H9 (cell line): ENCODE data around the gene FGF9. TPM values are rescaled to one million over a fixed set of nuclear protein-coding genes. Genes with fewer than 3 reads are reported as not detected.

Source experiments
- DNase-seq: peaks from one replicate; pipeline ENCODE4 v3.0.0-alpha.2; 2017
- H2AFZ ChIP-seq: one replicate; pipeline ENCODE4 v1.6.1; 2013; ENCODE audit warnings: mild to moderate bottlenecking, low read length, control low read depth, moderate library complexity
- H2AK5ac ChIP-seq: 2 replicates; pipeline ENCODE4 v1.6.1; 2013; ENCODE audit warnings: low read length, control low read depth, mixed read lengths; ENCODE audit not compliant: insufficient read length
- H2BK120ac ChIP-seq: one replicate; pipeline ENCODE4 v1.6.1; 2013; ENCODE audit warnings: low read depth, mild to moderate bottlenecking, low read length, control low read depth, inconsistent platforms; ENCODE audit not compliant: poor library complexity, severe bottlenecking
- H2BK12ac ChIP-seq: 2 replicates; pipeline ENCODE4 v1.6.1; 2013; ENCODE audit warnings: low read length, control low read depth, mixed read lengths, low read depth; ENCODE audit not compliant: insufficient read length
- H2BK15ac ChIP-seq: 2 replicates; pipeline ENCODE4 v1.6.1; 2013; ENCODE audit warnings: low read depth, low read length, control low read depth
- H2BK20ac ChIP-seq: one replicate; pipeline ENCODE4 v1.6.1; 2013; ENCODE audit warnings: low read depth, mild to moderate bottlenecking, low read length, control low read depth, inconsistent platforms; ENCODE audit not compliant: poor library complexity, severe bottlenecking
- H2BK5ac ChIP-seq: 2 replicates; pipeline ENCODE4 v1.6.1; 2013; ENCODE audit warnings: low read length, control low read depth, mixed read lengths; ENCODE audit not compliant: insufficient read length
- H3K14ac ChIP-seq: 2 replicates; pipeline ENCODE4 v1.6.1; 2013; ENCODE audit warnings: low read length, control low read depth; ENCODE audit not compliant: insufficient read depth
- H3K18ac ChIP-seq: 2 replicates; pipeline ENCODE4 v1.6.1; 2013; ENCODE audit warnings: low read depth, mild to moderate bottlenecking, mixed read lengths, low read length, control low read depth; ENCODE audit not compliant: insufficient read length
- H3K23ac ChIP-seq: 2 replicates; pipeline ENCODE4 v1.6.1; 2013; ENCODE audit warnings: low read length, control low read depth, mixed read lengths, low read depth; ENCODE audit not compliant: insufficient read length
- H3K23me2 ChIP-seq: 2 replicates; pipeline ENCODE4 v1.6.1; 2013; ENCODE audit warnings: low read depth, mild to moderate bottlenecking, mixed read lengths, low read length, control low read depth; ENCODE audit not compliant: insufficient read length, poor library complexity, severe bottlenecking
- H3K27ac ChIP-seq: 2 replicates; pipeline ENCODE4 v1.5.1; 2013; ENCODE audit warnings: low read length, control low read depth, mixed read lengths, low read depth; ENCODE audit not compliant: insufficient read length
- H3K27me3 ChIP-seq: 2 replicates; pipeline ENCODE4 v1.6.1; 2013; ENCODE audit warnings: low read length, control low read depth, inconsistent platforms; ENCODE audit not compliant: insufficient read depth
- H3K4ac ChIP-seq: 2 replicates; pipeline ENCODE4 v1.6.1; 2013; ENCODE audit warnings: low read depth, mild to moderate bottlenecking, control low read depth, inconsistent platforms, low read length, moderate library complexity
- H3K4me1 ChIP-seq: 2 replicates; pipeline ENCODE4 v1.6.1; 2013; ENCODE audit warnings: low read length, control low read depth, inconsistent platforms; ENCODE audit not compliant: insufficient read depth
- H3K4me2 ChIP-seq: 2 replicates; pipeline ENCODE4 v1.6.1; 2013; ENCODE audit warnings: low read length, control low read depth, mixed read lengths; ENCODE audit not compliant: insufficient read length, insufficient read depth
- H3K56ac ChIP-seq: 2 replicates; pipeline ENCODE4 v1.6.1; 2013; ENCODE audit warnings: low read depth, mild to moderate bottlenecking, mixed read lengths, low read length, control low read depth; ENCODE audit not compliant: insufficient read length
- H3K79me1 ChIP-seq: 2 replicates; pipeline ENCODE4 v1.6.1; 2013; ENCODE audit warnings: low read depth, mild to moderate bottlenecking, moderate library complexity, low read length, control low read depth, inconsistent platforms; ENCODE audit not compliant: insufficient read depth, poor library complexity, severe bottlenecking
- H3K79me2 ChIP-seq: 2 replicates; pipeline ENCODE4 v1.6.1; 2013; ENCODE audit warnings: low read length, control low read depth, inconsistent platforms; ENCODE audit not compliant: insufficient read depth
- H3K9ac ChIP-seq: 2 replicates; pipeline ENCODE4 v1.6.1; 2013; ENCODE audit warnings: low read length, control low read depth, mixed read lengths; ENCODE audit not compliant: insufficient read length; ENCODE audit errors: extremely low read depth
- H3K9me3 ChIP-seq: one replicate; pipeline ENCODE4 v1.6.1; 2013; ENCODE audit warnings: low read depth, low read length, inconsistent platforms; ENCODE audit not compliant: control insufficient read depth
- H3T11ph ChIP-seq: one replicate; pipeline ENCODE4 v1.6.1; 2013; ENCODE audit warnings: mild to moderate bottlenecking, low read length, control low read depth, inconsistent platforms
- H4K20me1 ChIP-seq: one replicate; pipeline ENCODE4 v1.6.1; 2013; ENCODE audit not compliant: control insufficient read depth, insufficient read length, insufficient read depth
- H4K5ac ChIP-seq: 2 replicates; pipeline ENCODE4 v1.6.1; 2013; ENCODE audit warnings: low read depth, mild to moderate bottlenecking, mixed read lengths, low read length, control low read depth; ENCODE audit not compliant: insufficient read length
- H4K8ac ChIP-seq: replicated peaks from 2 replicates; pipeline ENCODE4 v1.6.1; 2013; ENCODE audit warnings: low read length, control low read depth, mixed read lengths, low read depth; ENCODE audit not compliant: insufficient read length
- H4K91ac ChIP-seq: 2 replicates; pipeline ENCODE4 v1.6.1; 2013; ENCODE audit warnings: low read depth, mild to moderate bottlenecking, moderate library complexity, mixed read lengths, low read length, control low read depth; ENCODE audit not compliant: insufficient read length
- H3K27ac Mint-ChIP-seq, 3 experiments: 2 replicates in 2 of 3; 3 replicates in 1 of 3; pipeline ENCODE4 v1.8.0; 2020 to 2021; ENCODE audit warnings: mixed read lengths in 3 of 3, mild to moderate bottlenecking in 1 of 3, moderate library complexity in 1 of 3
- H3K27me3 Mint-ChIP-seq: 2 replicates; pipeline ENCODE4 v1.8.0; 2021; ENCODE audit warnings: low read depth, mild to moderate bottlenecking, moderate library complexity, mixed read lengths
- H3K36me3 Mint-ChIP-seq, 3 experiments: 2 replicates in 2 of 3; 3 replicates in 1 of 3; pipeline ENCODE4 v1.8.0; 2020 to 2021; ENCODE audit warnings: low read depth in 3 of 3, mixed read lengths in 3 of 3; ENCODE audit not compliant: insufficient read depth in 1 of 3
- H3K4me1 Mint-ChIP-seq, 2 experiments: 2 replicates each; pipeline ENCODE4 v1.8.0; 2020; ENCODE audit warnings: mixed read lengths in 2 of 2
- H3K4me3 Mint-ChIP-seq, 2 experiments: 2 replicates in 1 of 2; 3 replicates in 1 of 2; pipeline ENCODE4 v1.8.0; 2020 to 2021; ENCODE audit warnings: mild to moderate bottlenecking in 2 of 2, mixed read lengths in 2 of 2, moderate library complexity in 1 of 2
- H3K9me3 Mint-ChIP-seq, 2 experiments: 2 replicates in 1 of 2; 3 replicates in 1 of 2; pipeline ENCODE4 v1.8.0; 2020; ENCODE audit warnings: mild to moderate bottlenecking in 2 of 2, mixed read lengths in 2 of 2, moderate library complexity in 1 of 2
- WGBS: extraction: QIAGEN DNeasy Blood & Tissue Kit; methylation state at CpG from one replicate; pipeline ENCODE4 v1.1.7; 2013; ENCODE audit warnings: missing lambda C conversion rate, low lambda C conversion rate, mixed read lengths; ENCODE audit not compliant: insufficient read length; ENCODE audit errors: extremely low coverage; 5-methylcytosine and 5-hydroxymethylcytosine counted together
- total RNA-seq: library from RNA; stranded (reverse); gene quantifications from 2 replicates; pipeline ENCODE4 v1.2.1, GENCODE V29; 2021
- TF ChIP-seq, protein P1 (sequence below): fragments of 200-600 bp; sonication (generic); conservative IDR thresholded peaks from 3 replicates; pipeline ENCODE4 v1.8.0; 2021; ENCODE audit warnings: antibody characterized with exemption, mild to moderate bottlenecking

The FGF9 gene
- total RNA-seq, 1 experiment from 2014 or later, result 0.22 TPM

DNA sequence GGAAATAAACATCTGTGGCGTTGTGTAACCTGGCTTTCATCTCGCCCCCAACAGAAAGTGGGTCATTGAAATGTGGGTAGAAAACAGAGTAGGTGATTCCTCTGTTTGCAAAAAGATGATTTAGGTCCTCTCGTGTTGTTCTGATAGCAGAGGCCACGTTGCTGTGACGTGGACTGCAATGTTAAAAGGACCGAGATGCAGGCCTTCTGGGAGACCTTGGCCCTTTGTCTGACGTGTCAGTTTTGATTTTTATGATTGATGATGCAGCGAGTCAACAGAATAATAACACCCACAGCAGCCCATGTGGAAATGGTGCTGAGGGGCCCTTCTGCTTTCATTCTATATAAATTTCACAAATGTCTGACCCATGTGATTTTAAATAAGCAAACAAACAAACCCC lies 68.9 kb downstream of the FGF9 start:
- no peaks in the 10 kb centered on the region for H3K9me3 ChIP-seq
- Mint-ChIP-seq H3K27me3 (no peaks in the 10 kb centered on the region; the same call in 1 of the 2 replicates), H3K4me3 (no peak overlapping the region), H3K4me1 (peaks cover 3 to 4% of the 10 kb centered on the region in 2 experiments; a peak in 2 of 4 replicates), H3K27ac (no peak overlapping the region), H3K36me3 (no peaks in the 10 kb centered on the region), H3K9me3 (no peaks in the 10 kb centered on the region)
- no peak overlapping the region for H3K18ac ChIP-seq
- H3T11ph ChIP-seq, result no peak overlapping the region
- no peak overlapping the region for H3K9ac ChIP-seq
- no peak overlapping the region for H3K27ac ChIP-seq
- H3K4me2 ChIP-seq, result no peak overlapping the region
- no peak overlapping the region for H3K14ac ChIP-seq
- H3K27me3 ChIP-seq, result no peaks in the 10 kb centered on the region
- H3K23ac ChIP-seq, result no peak overlapping the region
- H4K91ac ChIP-seq, result no peak overlapping the region
- H2BK120ac ChIP-seq, result no peak overlapping the region
- H2BK5ac ChIP-seq, result no peak overlapping the region
- H3K4ac ChIP-seq, result no peak overlapping the region
- no peaks in the 10 kb centered on the region for H3K79me1 ChIP-seq
- H3K23me2 ChIP-seq, result no peaks in the 10 kb centered on the region
- DNase-seq, result no peak
- WGBS, result no CpG with 5 or more reads among the region's 8 CpGs
- H2BK12ac ChIP-seq, result no peak overlapping the region
- H3K79me2 ChIP-seq, result no peaks in the 10 kb centered on the region
- no peak overlapping the region for H2AK5ac ChIP-seq
- TF ChIP-seq, protein P1, sequence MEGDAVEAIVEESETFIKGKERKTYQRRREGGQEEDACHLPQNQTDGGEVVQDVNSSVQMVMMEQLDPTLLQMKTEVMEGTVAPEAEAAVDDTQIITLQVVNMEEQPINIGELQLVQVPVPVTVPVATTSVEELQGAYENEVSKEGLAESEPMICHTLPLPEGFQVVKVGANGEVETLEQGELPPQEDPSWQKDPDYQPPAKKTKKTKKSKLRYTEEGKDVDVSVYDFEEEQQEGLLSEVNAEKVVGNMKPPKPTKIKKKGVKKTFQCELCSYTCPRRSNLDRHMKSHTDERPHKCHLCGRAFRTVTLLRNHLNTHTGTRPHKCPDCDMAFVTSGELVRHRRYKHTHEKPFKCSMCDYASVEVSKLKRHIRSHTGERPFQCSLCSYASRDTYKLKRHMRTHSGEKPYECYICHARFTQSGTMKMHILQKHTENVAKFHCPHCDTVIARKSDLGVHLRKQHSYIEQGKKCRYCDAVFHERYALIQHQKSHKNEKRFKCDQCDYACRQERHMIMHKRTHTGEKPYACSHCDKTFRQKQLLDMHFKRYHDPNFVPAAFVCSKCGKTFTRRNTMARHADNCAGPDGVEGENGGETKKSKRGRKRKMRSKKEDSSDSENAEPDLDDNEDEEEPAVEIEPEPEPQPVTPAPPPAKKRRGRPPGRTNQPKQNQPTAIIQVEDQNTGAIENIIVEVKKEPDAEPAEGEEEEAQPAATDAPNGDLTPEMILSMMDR, result no peak
- H2BK20ac ChIP-seq, result no peak overlapping the region
- H3K56ac ChIP-seq, result no peak overlapping the region
- no peak overlapping the region for H2BK15ac ChIP-seq
- no peak overlapping the region for H4K5ac ChIP-seq
- H2AFZ ChIP-seq, result no peak overlapping the region
- H3K4me1 ChIP-seq, result no peaks in the 10 kb centered on the region
- no peak overlapping the region for H4K8ac ChIP-seq
- H4K20me1 ChIP-seq, result no peaks in the 10 kb centered on the region
